ENCODE measurements around the gene FEZ2.

DNA sequence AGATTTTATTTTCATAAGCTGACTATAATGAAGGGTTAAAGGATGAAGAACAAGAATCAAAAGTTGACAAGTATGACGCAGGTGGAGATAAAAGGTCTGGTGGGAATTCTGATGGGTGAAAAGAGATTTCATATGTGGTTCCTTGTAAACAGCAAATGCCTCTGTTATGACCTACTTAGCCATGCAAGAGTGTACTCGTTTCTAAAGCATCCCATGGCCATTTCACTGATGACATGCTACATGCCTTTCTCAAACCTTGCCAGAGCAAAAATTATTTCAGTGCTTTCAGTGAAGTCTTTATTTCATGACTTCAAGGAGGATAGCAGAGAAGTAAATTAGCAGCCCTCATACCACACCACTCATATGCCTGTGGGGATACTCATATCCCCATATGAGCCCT lies 71.7 kb downstream of the FEZ2 start:
- no peak for TF ChIP-seq CTCF (conservative IDR thresholded peaks at IDR 0.05; ENCODE audit: low read depth, low read length)
- no peak for TF ChIP-seq EZH2phosphoT487 (IDR thresholded peaks at IDR 0.05; ENCODE audit: borderline replicate concordance, low read length)
- no peak for TF ChIP-seq EZH2 (IDR thresholded peaks at IDR 0.05; ENCODE audit: low read length, unreplicated experiment)
